ENCODE results near the gene CAMK4. TPM values are rescaled to one million over a fixed set of nuclear protein-coding genes. Genes with fewer than 3 reads are reported as not detected.

The CAMK4 gene
- total and polyA plus RNA-seq, 2 of the 8 experiments (the other 6 are each of a cell fraction or from before 2014, with no cell fraction given) = 1.8 to 8.3 TPM

- H2AK5ac ChIP-seq (ENCODE audit: low read depth, low read length) = no peak overlapping the region
- H3K27me3 ChIP-seq (replicated peaks in 1 of 4; ENCODE audit: control insufficient read depth in 3 of 4, extremely low read depth in 1 of 4, insufficient read depth in 3 of 4, low read length in 3 of 4) = no peaks in the 10 kb centered on the region
- H2BK20ac ChIP-seq (ENCODE audit: low read length) = no peak overlapping the region
- ChIA-PET POLR2A (ENCODE audit: partially characterized antibody) (no interaction called here), CTCF (ENCODE audit: partially characterized antibody) (no interaction called here)
- no peak overlapping the region for H4K5ac ChIP-seq (ENCODE audit: insufficient read length, low read depth, low read length)
- H3K4me1 ChIP-seq (replicated peaks in 1 of 4; ENCODE audit: control insufficient read depth in 3 of 4, insufficient read depth in 4 of 4, low read length in 3 of 4) = no peaks in the 10 kb centered on the region
- H2BK5ac ChIP-seq (ENCODE audit: low read depth, low read length) = no peak overlapping the region
- H4K91ac ChIP-seq (replicated peaks; ENCODE audit: insufficient read length, low read length) = no peak overlapping the region
- H3K36me3 ChIP-seq (ENCODE audit: control insufficient read depth in 2 of 4, insufficient read depth in 4 of 4, low read length in 3 of 4) = no peaks in the 10 kb centered on the region
- no peak overlapping the region for H3K9ac ChIP-seq (replicated peaks in 1 of 4; ENCODE audit: extremely low read depth in 1 of 4, low read depth in 3 of 4, low read length in 3 of 4)
- H2BK120ac ChIP-seq (replicated peaks; ENCODE audit: low read depth, low read length) = no peak overlapping the region
- H2BK15ac ChIP-seq (ENCODE audit: low read length) = no peak overlapping the region
- H3K4ac ChIP-seq (replicated peaks; ENCODE audit: insufficient read length, low read depth, low read length) = no peak overlapping the region
- DNase-seq (ENCODE audit: low read depth in 1 of 2, low spot score in 2 of 2) = no peak
- no peaks in the 10 kb centered on the region for H3K79me1 ChIP-seq (ENCODE audit: low read depth, low read length)
- H2AFZ ChIP-seq (ENCODE audit: low read length) = no peak overlapping the region
- TF ChIP-seq POU5F1 (IDR thresholded peaks at IDR 0.05; ENCODE audit: low read depth, low read length) = no peak
- no peak for TF ChIP-seq KDM4A (IDR thresholded peaks at IDR 0.05; ENCODE audit: low read depth, low read length, severe bottlenecking)
- no peak for TF ChIP-seq CBX8 (IDR thresholded peaks at IDR 0.05; ENCODE audit: borderline replicate concordance, low read depth, low read length)
- no peak for TF ChIP-seq NANOG (IDR thresholded peaks at IDR 0.05; ENCODE audit: insufficient read depth, low read depth, low read length, poor library complexity, severe bottlenecking)
- no peak for TF ChIP-seq TAF7 (optimal IDR thresholded peaks at IDR 0.05; ENCODE audit: borderline replicate concordance, low read depth, low read length)
- no peak for TF ChIP-seq GTF2F1 (IDR thresholded peaks at IDR 0.05; ENCODE audit: borderline replicate concordance, low read depth, low read length)
- no peak for TF ChIP-seq BCL11A (IDR thresholded peaks at IDR 0.05; ENCODE audit: low read depth in 2 of 2, low read length in 2 of 2)
- TF ChIP-seq SUZ12 (IDR thresholded peaks at IDR 0.05; ENCODE audit: low read length) = no peak
- TF ChIP-seq GABPA (IDR thresholded peaks at IDR 0.05; ENCODE audit: borderline replicate concordance, insufficient read depth, low read length) = no peak
- H3K23ac ChIP-seq (ENCODE audit: insufficient read length) = no peak overlapping the region
- no peak overlapping the region for H3K14ac ChIP-seq (ENCODE audit: insufficient read length)
- H4K20me1 ChIP-seq (replicated peaks in 1 of 2; ENCODE audit: control insufficient read depth in 1 of 2, insufficient read depth in 2 of 2, low read length in 2 of 2) = no peaks in the 10 kb centered on the region
- FAIRE-seq = no peak
- H3K79me2 ChIP-seq (ENCODE audit: control insufficient read depth in 1 of 2, insufficient read depth in 2 of 2, low read length in 2 of 2) = no peaks in the 10 kb centered on the region
- H3K27ac ChIP-seq (ENCODE audit: low read depth, low read length) = no peak overlapping the region
- no peak overlapping the region for H3K4me2 ChIP-seq (ENCODE audit: insufficient read depth in 1 of 2, low read depth in 2 of 2, low read length in 2 of 2)
- H3K9me3 ChIP-seq (ENCODE audit: insufficient read depth in 2 of 2, low read depth in 1 of 2, low read length in 1 of 2) = no peaks in the 10 kb centered on the region
- no peak overlapping the region for H3K18ac ChIP-seq (ENCODE audit: extremely low read depth, low read length)
- H2BK12ac ChIP-seq (ENCODE audit: low read depth, low read length) = no peak overlapping the region
- 90% methylated on average over 3 of the region's 3 CpGs; no CpG with 5 or more reads in 1 of the 2 experiments for WGBS, 2 experiments (ENCODE audit: extremely low coverage in 1 of 2, insufficient coverage in 1 of 2, insufficient read length in 1 of 2, insufficient replicate concordance in 2 of 2, low coverage in 1 of 2, low lambda C conversion rate in 2 of 2, missing lambda C conversion rate in 1 of 2)
- no peak overlapping the region for H3K56ac ChIP-seq (replicated peaks; ENCODE audit: insufficient read length, low read depth, low read length)
- H3K23me2 ChIP-seq (ENCODE audit: low read depth, low read length) = no peaks in the 10 kb centered on the region
- H3K4me3 ChIP-seq (ENCODE audit: extremely low read depth in 1 of 4, insufficient read depth in 2 of 4, low read depth in 3 of 4, low read length in 4 of 4) = no peak overlapping the region
- no peak overlapping the region for H4K8ac ChIP-seq (ENCODE audit: extremely low read depth, insufficient read depth, low read length)
Observed at GRCh38 chr5:111367115-111367514, 142.9 kb downstream of the CAMK4 start.

Measured in H1 (cell line).